Activated CD8-positive, alpha-beta T cell treated with anti-CD3 and anti-CD28 coated beads for 36 hours (primary cell): Measurements from ENCODE around the gene RFX8. TPM values are rescaled to one million over a fixed set of nuclear protein-coding genes. Genes with fewer than 3 reads are reported as not detected.
A peak's percentile ranks its signal among the peaks of the same experiment; 100 is the strongest.

ENCODE experiments used
- ATAC-seq: fragments of 200-7000 bp; cut with Tn5 transposase; one replicate; pipeline ENCODE4 v1.10.0; 2021; ENCODE audit warnings: mild to moderate bottlenecking, moderate library complexity
- CTCF ChIA-PET: fragments of 350-600 bp; sonication (Branson Sonifier 250); formaldehyde crosslinking; loops from one replicate; lab custom pipeline; 2021; ENCODE audit warnings: antibody characterized with exemption; lab: Charles Lee
- POLR2A ChIA-PET: fragments of 350-600 bp; sonication (Branson Sonifier 250); formaldehyde crosslinking; loops from one replicate; lab custom pipeline; 2021; ENCODE audit warnings: antibody characterized with exemption; lab: Charles Lee
- DNase-seq: peaks from one replicate; pipeline ENCODE4 v3.0.0-alpha.2; 2020
- H3K27ac Mint-ChIP-seq: one replicate; pipeline ENCODE4 v1.8.0; 2021; ENCODE audit warnings: mild to moderate bottlenecking, mixed read lengths
- H3K27me3 Mint-ChIP-seq: one replicate; pipeline ENCODE4 v1.8.0; 2021; ENCODE audit warnings: mixed read lengths
- H3K36me3 Mint-ChIP-seq: one replicate; pipeline ENCODE4 v1.8.0; 2021; ENCODE audit warnings: low read depth, mixed read lengths
- H3K4me1 Mint-ChIP-seq: one replicate; pipeline ENCODE4 v1.8.0; 2021; ENCODE audit warnings: low read depth, mixed read lengths
- H3K4me3 Mint-ChIP-seq: one replicate; pipeline ENCODE4 v1.8.0; 2021; ENCODE audit warnings: mild to moderate bottlenecking, moderate library complexity, mixed read lengths
- H3K9me3 Mint-ChIP-seq: one replicate; pipeline ENCODE4 v1.8.0; 2021; ENCODE audit warnings: mixed read lengths
- CTCF ChIP-seq: fragments of 200-600 bp; IDR thresholded peaks from one replicate; pipeline ENCODE4 v1.8.0; 2022; ENCODE audit warnings: antibody characterized with exemption, mild to moderate bottlenecking
- intact Hi-C: fragments of 100-400 bp; cut with micrococcal nuclease; formaldehyde crosslinking; loops from one replicate; pipeline ENCODE4 v1.10.0; 2022
- total RNA-seq, 2 experiments: library from RNA; stranded (reverse); gene quantifications; one replicate each; pipeline ENCODE4 v1.2.3, GENCODE V29; 2021

RFX8 gene
- total RNA-seq, 2 experiments from 2014 or later, result 0.18 TPM; not detected in 1

- intact Hi-C loops, result no loop called here
- Mint-ChIP-seq H3K27ac (no peak overlapping the region), H3K9me3 (no peaks in the 10 kb centered on the region), H3K27me3 (no peaks in the 10 kb centered on the region), H3K36me3 (no peaks in the 10 kb centered on the region), H3K4me1 (peaks cover 21% of the 10 kb centered on the region), H3K4me3 (no peak overlapping the region)
- ATAC-seq (peak; percentile 71), DNase-seq (peak; percentile 53)
- TF ChIP-seq CTCF, result no peak
- ChIA-PET CTCF (interaction anchor here (1.3 kb wide), 1 partner anchor 330 kb away, joined by 3 read pairs; no protein-coding TSS in a partner anchor), POLR2A (no interaction called here)
Measured at GRCh38 chr2:101501443-101501842, 26.5 kb upstream of the RFX8 start.

DNA sequence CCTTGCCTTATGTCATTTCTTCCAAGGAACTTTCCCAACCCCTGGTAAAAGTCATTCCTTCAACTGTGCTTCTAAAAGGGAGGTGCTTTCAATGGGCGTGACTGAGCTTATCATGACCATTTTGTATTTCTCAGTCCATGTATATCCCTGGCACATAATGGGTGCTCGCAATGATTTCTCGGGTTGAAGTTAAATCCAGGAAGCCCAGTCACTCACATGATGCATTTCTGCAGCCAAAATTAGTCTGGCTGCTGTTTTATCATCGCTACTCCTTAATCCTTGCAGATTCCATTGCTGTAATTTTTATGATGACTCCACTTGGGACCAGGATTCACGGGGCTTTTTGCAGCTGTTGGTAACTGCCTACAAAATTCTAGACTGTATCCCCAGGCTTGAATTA lies 25.9 kb upstream of the RFX8 start:
- intact Hi-C loops, result no loop called here
- ATAC-seq (no peak), DNase-seq (no peak)
- TF ChIP-seq CTCF, result no peak
- Mint-ChIP-seq H3K9me3 (no peaks in the 10 kb centered on the region), H3K36me3 (no peaks in the 10 kb centered on the region), H3K27me3 (no peaks in the 10 kb centered on the region), H3K4me1 (peaks cover 21% of the 10 kb centered on the region), H3K4me3 (no peak overlapping the region), H3K27ac (no peak overlapping the region)
- ChIA-PET POLR2A (no interaction called here), CTCF (interaction anchor here (1.3 kb wide), 1 partner anchor 331 kb away, joined by 3 read pairs; no protein-coding TSS in a partner anchor)

- no peak overlapping the region for H3K4me3 Mint-ChIP-seq
- no peak overlapping the region for H3K27ac Mint-ChIP-seq
- H3K36me3 Mint-ChIP-seq, result no peaks in the 10 kb centered on the region
- ATAC-seq, result no peak
- CTCF ChIA-PET, result interaction anchor here (0.8 to 1.3 kb wide), 2 partner anchors 331 to 347 kb away, joined by 3 read pairs; no protein-coding TSS in a partner anchor
- peaks cover 21% of the 10 kb centered on the region for H3K4me1 Mint-ChIP-seq
- POLR2A ChIA-PET, result no interaction called here
- intact Hi-C loops, result no loop called here
- TF ChIP-seq CTCF, result no peak
- DNase-seq, result no peak
- no peaks in the 10 kb centered on the region for H3K9me3 Mint-ChIP-seq
- H3K27me3 Mint-ChIP-seq, result no peaks in the 10 kb centered on the region
Measured at GRCh38 chr2:101500180-101500579, 25.3 kb upstream of the RFX8 start.

DNA sequence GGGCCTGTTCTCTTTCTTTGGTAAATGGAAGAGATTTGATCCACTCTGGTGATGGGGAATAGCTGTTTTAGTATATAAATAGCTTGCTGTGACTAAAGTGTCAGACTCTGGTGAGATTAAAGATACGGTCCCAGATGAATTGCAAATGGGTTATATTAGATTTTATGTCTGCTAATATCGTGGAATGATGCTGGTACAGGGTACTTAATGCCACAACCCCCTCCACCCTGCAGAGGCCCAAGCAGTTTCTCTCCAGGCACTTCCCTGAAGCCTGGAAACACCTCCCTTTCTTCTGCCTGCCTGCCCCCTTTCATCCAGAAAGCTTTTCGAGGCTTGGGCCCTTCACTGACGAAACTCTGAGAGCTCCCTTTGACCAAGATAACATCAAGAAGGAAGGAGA lies 21.4 kb upstream of the RFX8 start:
- intact Hi-C loops, result no loop called here
- Mint-ChIP-seq H3K36me3 (no peaks in the 10 kb centered on the region), H3K4me3 (no peak overlapping the region), H3K27me3 (no peaks in the 10 kb centered on the region), H3K27ac (no peak overlapping the region), H3K4me1 (peaks cover 9% of the 10 kb centered on the region), H3K9me3 (no peaks in the 10 kb centered on the region)
- TF ChIP-seq CTCF, result no peak
- DNase-seq, result no peak
- POLR2A ChIA-PET, result no interaction called here
- no peak for ATAC-seq
- CTCF ChIA-PET, result no interaction called here

DNA sequence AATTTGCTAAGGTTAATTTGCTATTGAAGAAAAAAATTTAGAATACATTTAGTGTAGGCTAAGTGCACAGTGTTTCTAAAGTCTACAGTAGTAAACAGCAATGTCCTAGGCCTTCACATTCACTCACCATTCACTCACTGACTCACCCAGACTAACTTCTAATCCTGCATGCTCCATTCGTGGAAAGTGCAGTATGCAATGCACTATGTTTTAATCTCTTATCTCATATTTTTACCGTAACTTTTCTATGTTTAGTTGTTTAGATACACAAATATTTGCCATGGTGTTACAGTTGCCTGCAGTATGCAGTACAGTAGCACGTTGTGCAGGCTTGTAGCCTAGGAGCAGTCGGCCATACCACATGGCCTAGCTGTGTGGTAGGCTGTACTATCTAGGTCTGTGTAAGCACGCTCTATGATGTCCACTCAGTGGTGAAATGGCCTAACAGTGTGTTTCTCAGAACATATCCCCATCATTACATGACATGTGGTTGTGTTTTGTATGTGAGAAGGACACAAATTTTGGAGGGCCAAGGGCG lies 18.1 kb upstream of the RFX8 start:
- intact Hi-C loops, result no loop called here
- ChIA-PET POLR2A (no interaction called here), CTCF (no interaction called here)
- Mint-ChIP-seq H3K27me3 (no peaks in the 10 kb centered on the region), H3K4me3 (no peak overlapping the region), H3K9me3 (no peaks in the 10 kb centered on the region), H3K27ac (no peak overlapping the region), H3K4me1 (no peaks in the 10 kb centered on the region), H3K36me3 (no peaks in the 10 kb centered on the region)
- DNase-seq, result no peak
- ATAC-seq, result no peak
- TF ChIP-seq CTCF, result no peak
